ENCODE measurements around the gene UBE2Q1.

- TF ChIP-seq CTCF (conservative IDR thresholded peaks at IDR 0.05; ENCODE audit: low read depth, low read length) (no peak), SMC3 (IDR thresholded peaks at IDR 0.05; ENCODE audit: low read depth, low read length) (no peak), USF2 (IDR thresholded peaks at IDR 0.05; ENCODE audit: low read depth, low read length) (no peak), POLR2A (IDR thresholded peaks at IDR 0.05; ENCODE audit: low read depth, low read length) (no peak), CEBPB (IDR thresholded peaks at IDR 0.05; ENCODE audit: low read depth, low read length) (no peak), RCOR1 (IDR thresholded peaks at IDR 0.05; ENCODE audit: insufficient replicate concordance, low read length) (no peak)
Observed at GRCh38 chr1:154590756-154591155, 32.3 kb upstream of the UBE2Q1 start.

Measured in IMR-90 (cell line).